HG02973 (cell line): ENCODE results near the gene MBNL3.
"Not testable (repeated sequence)": the region's sequence is repeated elsewhere in the genome, so short reads cannot be mapped to it uniquely, and the experiment has no call there.

Experiments used
- ATAC-seq: cut with Tn5 transposase; IDR thresholded peaks from one replicate; pipeline ENCODE4 v1.9.1; 2021; ENCODE audit warnings: moderate library complexity; ENCODE audit not compliant: unreplicated experiment

MBNL3 gene

GRCh38 chrX:132480581-132481203 lies 8.1 kb downstream of the MBNL3 start:
- peak; percentile 78 for ATAC-seq

- no peak for ATAC-seq
Measured at GRCh38 chrX:132474544-132475248, 14.1 kb downstream of the MBNL3 start.

- no peak for ATAC-seq
Measured at GRCh38 chrX:132472397-132472796, 16.4 kb downstream of the MBNL3 start.

GRCh38 chrX:132470831-132471230 lies 18.0 kb downstream of the MBNL3 start:
- ATAC-seq, result no peak

- ATAC-seq, result no peak
Measured at GRCh38 chrX:132470179-132470578, 18.7 kb downstream of the MBNL3 start.

GRCh38 chrX:132468454-132468853 lies 20.4 kb downstream of the MBNL3 start:
- ATAC-seq, result no peak

GRCh38 chrX:132467989-132468388 lies 20.8 kb downstream of the MBNL3 start:
- no peak for ATAC-seq

GRCh38 chrX:132467026-132467425 lies 21.8 kb downstream of the MBNL3 start:
- no peak for ATAC-seq

GRCh38 chrX:132463411-132463810 lies 25.4 kb downstream of the MBNL3 start:
- no peak for ATAC-seq

- ATAC-seq, result no peak
Measured at GRCh38 chrX:132461886-132462285, 27.0 kb downstream of the MBNL3 start.

GRCh38 chrX:132452911-132453550 lies 35.8 kb downstream of the MBNL3 start:
- no peak for ATAC-seq

- ATAC-seq, result not testable (repeated sequence)
Measured at GRCh38 chrX:132445909-132446308, 42.9 kb downstream of the MBNL3 start.

GRCh38 chrX:132444936-132445335 lies 43.9 kb downstream of the MBNL3 start:
- no peak for ATAC-seq

GRCh38 chrX:132443196-132444135 lies 45.4 kb downstream of the MBNL3 start:
- no peak for ATAC-seq

GRCh38 chrX:132442691-132443090 lies 46.1 kb downstream of the MBNL3 start:
- ATAC-seq, result no peak

GRCh38 chrX:132435222-132435621 lies 53.6 kb downstream of the MBNL3 start:
- no peak for ATAC-seq

GRCh38 chrX:132433551-132433950 lies 55.3 kb downstream of the MBNL3 start:
- ATAC-seq, result no peak

GRCh38 chrX:132433001-132433400 lies 55.8 kb downstream of the MBNL3 start:
- no peak for ATAC-seq

GRCh38 chrX:132428896-132429295 lies 59.9 kb downstream of the MBNL3 start:
- ATAC-seq, result no peak

GRCh38 chrX:132426695-132427281 lies 62.0 kb downstream of the MBNL3 start:
- no peak for ATAC-seq
